Measurements from ENCODE around the gene ARHGAP6. TPM values are rescaled to one million over a fixed set of nuclear protein-coding genes. Genes with fewer than 3 reads are reported as not detected.

The ARHGAP6 gene
- total and polyA plus RNA-seq, 9 of the 15 experiments (the other 6 are each of a cell fraction or from before 2014, with no cell fraction given): 12.5 to 63.6 (median 41.8) TPM

DNA sequence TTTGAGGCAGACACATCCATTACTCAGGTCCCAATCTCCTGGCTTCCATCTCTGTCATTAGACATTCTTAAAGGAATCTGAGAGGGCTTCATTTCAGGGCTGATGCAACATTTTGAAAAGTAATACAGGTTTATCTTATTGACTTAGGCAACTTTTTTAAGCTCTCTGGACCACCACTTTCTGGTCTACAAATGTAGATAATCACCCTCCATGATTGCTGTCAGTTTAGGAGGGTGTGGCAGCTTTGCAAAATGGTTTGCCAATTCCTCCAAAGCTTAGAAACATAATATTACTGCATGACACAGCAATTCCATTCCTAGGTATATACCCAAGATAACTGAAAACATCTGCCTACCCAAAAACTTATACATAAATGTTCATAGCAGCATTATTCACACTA is 77.6 kb downstream of the ARHGAP6 start (continued):
- no peak for TF ChIP-seq ZFP36 (IDR thresholded peaks at IDR 0.05; ENCODE audit: low read depth, low read length, partially characterized antibody)
- no peak for TF ChIP-seq SUPT5H (IDR thresholded peaks at IDR 0.05)
- TF ChIP-seq ZNF75A (CRISPR knock-in tag; IDR thresholded peaks at IDR 0.05): no peak
- no peak for TF ChIP-seq MCM7 (IDR thresholded peaks at IDR 0.05)
- TF ChIP-seq ZC3H4 (CRISPR knock-in tag; IDR thresholded peaks at IDR 0.05; ENCODE audit: borderline replicate concordance): no peak
- no peak for TF ChIP-seq FOXJ2 (tag; IDR thresholded peaks at IDR 0.05)
- TF ChIP-seq POLR2AphosphoS5 (IDR thresholded peaks at IDR 0.05; ENCODE audit: control insufficient read depth, insufficient read depth, low read depth, low read length): no peak
- TF ChIP-seq, protein P1, sequence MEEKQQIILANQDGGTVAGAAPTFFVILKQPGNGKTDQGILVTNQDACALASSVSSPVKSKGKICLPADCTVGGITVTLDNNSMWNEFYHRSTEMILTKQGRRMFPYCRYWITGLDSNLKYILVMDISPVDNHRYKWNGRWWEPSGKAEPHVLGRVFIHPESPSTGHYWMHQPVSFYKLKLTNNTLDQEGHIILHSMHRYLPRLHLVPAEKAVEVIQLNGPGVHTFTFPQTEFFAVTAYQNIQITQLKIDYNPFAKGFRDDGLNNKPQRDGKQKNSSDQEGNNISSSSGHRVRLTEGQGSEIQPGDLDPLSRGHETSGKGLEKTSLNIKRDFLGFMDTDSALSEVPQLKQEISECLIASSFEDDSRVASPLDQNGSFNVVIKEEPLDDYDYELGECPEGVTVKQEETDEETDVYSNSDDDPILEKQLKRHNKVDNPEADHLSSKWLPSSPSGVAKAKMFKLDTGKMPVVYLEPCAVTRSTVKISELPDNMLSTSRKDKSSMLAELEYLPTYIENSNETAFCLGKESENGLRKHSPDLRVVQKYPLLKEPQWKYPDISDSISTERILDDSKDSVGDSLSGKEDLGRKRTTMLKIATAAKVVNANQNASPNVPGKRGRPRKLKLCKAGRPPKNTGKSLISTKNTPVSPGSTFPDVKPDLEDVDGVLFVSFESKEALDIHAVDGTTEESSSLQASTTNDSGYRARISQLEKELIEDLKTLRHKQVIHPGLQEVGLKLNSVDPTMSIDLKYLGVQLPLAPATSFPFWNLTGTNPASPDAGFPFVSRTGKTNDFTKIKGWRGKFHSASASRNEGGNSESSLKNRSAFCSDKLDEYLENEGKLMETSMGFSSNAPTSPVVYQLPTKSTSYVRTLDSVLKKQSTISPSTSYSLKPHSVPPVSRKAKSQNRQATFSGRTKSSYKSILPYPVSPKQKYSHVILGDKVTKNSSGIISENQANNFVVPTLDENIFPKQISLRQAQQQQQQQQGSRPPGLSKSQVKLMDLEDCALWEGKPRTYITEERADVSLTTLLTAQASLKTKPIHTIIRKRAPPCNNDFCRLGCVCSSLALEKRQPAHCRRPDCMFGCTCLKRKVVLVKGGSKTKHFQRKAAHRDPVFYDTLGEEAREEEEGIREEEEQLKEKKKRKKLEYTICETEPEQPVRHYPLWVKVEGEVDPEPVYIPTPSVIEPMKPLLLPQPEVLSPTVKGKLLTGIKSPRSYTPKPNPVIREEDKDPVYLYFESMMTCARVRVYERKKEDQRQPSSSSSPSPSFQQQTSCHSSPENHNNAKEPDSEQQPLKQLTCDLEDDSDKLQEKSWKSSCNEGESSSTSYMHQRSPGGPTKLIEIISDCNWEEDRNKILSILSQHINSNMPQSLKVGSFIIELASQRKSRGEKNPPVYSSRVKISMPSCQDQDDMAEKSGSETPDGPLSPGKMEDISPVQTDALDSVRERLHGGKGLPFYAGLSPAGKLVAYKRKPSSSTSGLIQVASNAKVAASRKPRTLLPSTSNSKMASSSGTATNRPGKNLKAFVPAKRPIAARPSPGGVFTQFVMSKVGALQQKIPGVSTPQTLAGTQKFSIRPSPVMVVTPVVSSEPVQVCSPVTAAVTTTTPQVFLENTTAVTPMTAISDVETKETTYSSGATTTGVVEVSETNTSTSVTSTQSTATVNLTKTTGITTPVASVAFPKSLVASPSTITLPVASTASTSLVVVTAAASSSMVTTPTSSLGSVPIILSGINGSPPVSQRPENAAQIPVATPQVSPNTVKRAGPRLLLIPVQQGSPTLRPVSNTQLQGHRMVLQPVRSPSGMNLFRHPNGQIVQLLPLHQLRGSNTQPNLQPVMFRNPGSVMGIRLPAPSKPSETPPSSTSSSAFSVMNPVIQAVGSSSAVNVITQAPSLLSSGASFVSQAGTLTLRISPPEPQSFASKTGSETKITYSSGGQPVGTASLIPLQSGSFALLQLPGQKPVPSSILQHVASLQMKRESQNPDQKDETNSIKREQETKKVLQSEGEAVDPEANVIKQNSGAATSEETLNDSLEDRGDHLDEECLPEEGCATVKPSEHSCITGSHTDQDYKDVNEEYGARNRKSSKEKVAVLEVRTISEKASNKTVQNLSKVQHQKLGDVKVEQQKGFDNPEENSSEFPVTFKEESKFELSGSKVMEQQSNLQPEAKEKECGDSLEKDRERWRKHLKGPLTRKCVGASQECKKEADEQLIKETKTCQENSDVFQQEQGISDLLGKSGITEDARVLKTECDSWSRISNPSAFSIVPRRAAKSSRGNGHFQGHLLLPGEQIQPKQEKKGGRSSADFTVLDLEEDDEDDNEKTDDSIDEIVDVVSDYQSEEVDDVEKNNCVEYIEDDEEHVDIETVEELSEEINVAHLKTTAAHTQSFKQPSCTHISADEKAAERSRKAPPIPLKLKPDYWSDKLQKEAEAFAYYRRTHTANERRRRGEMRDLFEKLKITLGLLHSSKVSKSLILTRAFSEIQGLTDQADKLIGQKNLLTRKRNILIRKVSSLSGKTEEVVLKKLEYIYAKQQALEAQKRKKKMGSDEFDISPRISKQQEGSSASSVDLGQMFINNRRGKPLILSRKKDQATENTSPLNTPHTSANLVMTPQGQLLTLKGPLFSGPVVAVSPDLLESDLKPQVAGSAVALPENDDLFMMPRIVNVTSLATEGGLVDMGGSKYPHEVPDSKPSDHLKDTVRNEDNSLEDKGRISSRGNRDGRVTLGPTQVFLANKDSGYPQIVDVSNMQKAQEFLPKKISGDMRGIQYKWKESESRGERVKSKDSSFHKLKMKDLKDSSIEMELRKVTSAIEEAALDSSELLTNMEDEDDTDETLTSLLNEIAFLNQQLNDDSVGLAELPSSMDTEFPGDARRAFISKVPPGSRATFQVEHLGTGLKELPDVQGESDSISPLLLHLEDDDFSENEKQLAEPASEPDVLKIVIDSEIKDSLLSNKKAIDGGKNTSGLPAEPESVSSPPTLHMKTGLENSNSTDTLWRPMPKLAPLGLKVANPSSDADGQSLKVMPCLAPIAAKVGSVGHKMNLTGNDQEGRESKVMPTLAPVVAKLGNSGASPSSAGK (IDR thresholded peaks at IDR 0.05): no peak
- TF ChIP-seq, protein P2, sequence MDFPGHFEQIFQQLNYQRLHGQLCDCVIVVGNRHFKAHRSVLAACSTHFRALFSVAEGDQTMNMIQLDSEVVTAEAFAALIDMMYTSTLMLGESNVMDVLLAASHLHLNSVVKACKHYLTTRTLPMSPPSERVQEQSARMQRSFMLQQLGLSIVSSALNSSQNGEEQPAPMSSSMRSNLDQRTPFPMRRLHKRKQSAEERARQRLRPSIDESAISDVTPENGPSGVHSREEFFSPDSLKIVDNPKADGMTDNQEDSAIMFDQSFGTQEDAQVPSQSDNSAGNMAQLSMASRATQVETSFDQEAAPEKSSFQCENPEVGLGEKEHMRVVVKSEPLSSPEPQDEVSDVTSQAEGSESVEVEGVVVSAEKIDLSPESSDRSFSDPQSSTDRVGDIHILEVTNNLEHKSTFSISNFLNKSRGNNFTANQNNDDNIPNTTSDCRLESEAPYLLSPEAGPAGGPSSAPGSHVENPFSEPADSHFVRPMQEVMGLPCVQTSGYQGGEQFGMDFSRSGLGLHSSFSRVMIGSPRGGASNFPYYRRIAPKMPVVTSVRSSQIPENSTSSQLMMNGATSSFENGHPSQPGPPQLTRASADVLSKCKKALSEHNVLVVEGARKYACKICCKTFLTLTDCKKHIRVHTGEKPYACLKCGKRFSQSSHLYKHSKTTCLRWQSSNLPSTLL (IDR thresholded peaks at IDR 0.05): no peak
- no peak for TF ChIP-seq ZNF224 (CRISPR knock-in tag; IDR thresholded peaks at IDR 0.05)
- TF ChIP-seq RBFOX2 (IDR thresholded peaks at IDR 0.05; ENCODE audit: low read depth, low read length): no peak
- no peak for TF ChIP-seq KAT2B (IDR thresholded peaks at IDR 0.05; ENCODE audit: low read depth, low read length)
- TF ChIP-seq CREM (IDR thresholded peaks at IDR 0.05; ENCODE audit: low read depth): no peak
- TF ChIP-seq ZZZ3 (IDR thresholded peaks at IDR 0.05): no peak
- no peak for TF ChIP-seq ATF1 (CRISPR knock-in tag; IDR thresholded peaks at IDR 0.05)
- 0 out of 2 replicates have a peak, but pooled peaks have one; percentile 10 for TF ChIP-seq ATF1 (tag; IDR thresholded peaks at IDR 0.05)
- TF ChIP-seq, protein P3, sequence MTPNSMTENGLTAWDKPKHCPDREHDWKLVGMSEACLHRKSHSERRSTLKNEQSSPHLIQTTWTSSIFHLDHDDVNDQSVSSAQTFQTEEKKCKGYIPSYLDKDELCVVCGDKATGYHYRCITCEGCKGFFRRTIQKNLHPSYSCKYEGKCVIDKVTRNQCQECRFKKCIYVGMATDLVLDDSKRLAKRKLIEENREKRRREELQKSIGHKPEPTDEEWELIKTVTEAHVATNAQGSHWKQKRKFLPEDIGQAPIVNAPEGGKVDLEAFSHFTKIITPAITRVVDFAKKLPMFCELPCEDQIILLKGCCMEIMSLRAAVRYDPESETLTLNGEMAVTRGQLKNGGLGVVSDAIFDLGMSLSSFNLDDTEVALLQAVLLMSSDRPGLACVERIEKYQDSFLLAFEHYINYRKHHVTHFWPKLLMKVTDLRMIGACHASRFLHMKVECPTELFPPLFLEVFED (CRISPR knock-in tag; conservative IDR thresholded peaks at IDR 0.05): no peak
